SKM-1 treated with dmso at 0.1 percent for 144 hours (cell line): ENCODE results near the gene NFYC.

ENCODE experiments used
- DNase-seq: peaks from one replicate; lab custom pipeline; 2025; ENCODE audit not compliant: unreplicated experiment; lab: John Stamatoyannopoulos, UW

NFYC gene

GRCh38 chr1:40777224-40777970 lies 85.9 kb downstream of the NFYC start:
- no peak for DNase-seq

- no peak for DNase-seq
Measured at GRCh38 chr1:40780678-40781607, 89.4 kb downstream of the NFYC start.

GRCh38 chr1:40781608-40781971 lies 90.1 kb downstream of the NFYC start:
- DNase-seq = no peak

- DNase-seq = no peak
Measured at GRCh38 chr1:40782371-40782956, 91.0 kb downstream of the NFYC start.

- DNase-seq = no peak
Measured at GRCh38 chr1:40783001-40783905, 91.7 kb downstream of the NFYC start, which contains the start of gene KCNQ4. Gene KCNQ4, plus strand, starts transcription at chr1:40783787. Its CDS starts 307 bp downstream, at chr1:40784094.

- no peak for DNase-seq
Measured at GRCh38 chr1:40784141-40784770, 92.8 kb downstream of the NFYC start.

GRCh38 chr1:40784771-40785151 lies 93.3 kb downstream of the NFYC start:
- DNase-seq = no peak

GRCh38 chr1:40785446-40785845 lies 93.9 kb downstream of the NFYC start:
- no peak for DNase-seq

GRCh38 chr1:40786171-40786994 lies 94.9 kb downstream of the NFYC start:
- no peak for DNase-seq

GRCh38 chr1:40786995-40787705 lies 95.6 kb downstream of the NFYC start:
- DNase-seq = no peak

- DNase-seq = no peak
Measured at GRCh38 chr1:40787737-40788560, 96.4 kb downstream of the NFYC start.

GRCh38 chr1:40788561-40789341 lies 97.2 kb downstream of the NFYC start:
- no peak for DNase-seq

GRCh38 chr1:40789342-40789598 lies 97.8 kb downstream of the NFYC start:
- DNase-seq = no peak

- DNase-seq = no peak
Measured at GRCh38 chr1:40789661-40790430, 98.3 kb downstream of the NFYC start.

- no peak for DNase-seq
Measured at GRCh38 chr1:40792036-40792435, 100.5 kb downstream of the NFYC start.

- no peak for DNase-seq
Measured at GRCh38 chr1:40793617-40794016, 102.1 kb downstream of the NFYC start.

GRCh38 chr1:40794048-40794447 lies 102.5 kb downstream of the NFYC start:
- DNase-seq = no peak
